Stimulated activated CD4-positive, alpha-beta T cell treated with anti-CD3 and anti-CD28 coated beads, Interleukin-4, amount 100 ng/mL, for 4 hours (primary cell): ENCODE measurements around the gene LRRC75A.
"Not testable (repeated sequence)": the region's sequence is repeated elsewhere in the genome, so short reads cannot be mapped to it uniquely, and the experiment has no call there.

Experiments used
- DNase-seq, 2 experiments: peaks; one replicate each; pipeline ENCODE4 v3.0.0-alpha.2; 2020

Gene LRRC75A

DNA sequence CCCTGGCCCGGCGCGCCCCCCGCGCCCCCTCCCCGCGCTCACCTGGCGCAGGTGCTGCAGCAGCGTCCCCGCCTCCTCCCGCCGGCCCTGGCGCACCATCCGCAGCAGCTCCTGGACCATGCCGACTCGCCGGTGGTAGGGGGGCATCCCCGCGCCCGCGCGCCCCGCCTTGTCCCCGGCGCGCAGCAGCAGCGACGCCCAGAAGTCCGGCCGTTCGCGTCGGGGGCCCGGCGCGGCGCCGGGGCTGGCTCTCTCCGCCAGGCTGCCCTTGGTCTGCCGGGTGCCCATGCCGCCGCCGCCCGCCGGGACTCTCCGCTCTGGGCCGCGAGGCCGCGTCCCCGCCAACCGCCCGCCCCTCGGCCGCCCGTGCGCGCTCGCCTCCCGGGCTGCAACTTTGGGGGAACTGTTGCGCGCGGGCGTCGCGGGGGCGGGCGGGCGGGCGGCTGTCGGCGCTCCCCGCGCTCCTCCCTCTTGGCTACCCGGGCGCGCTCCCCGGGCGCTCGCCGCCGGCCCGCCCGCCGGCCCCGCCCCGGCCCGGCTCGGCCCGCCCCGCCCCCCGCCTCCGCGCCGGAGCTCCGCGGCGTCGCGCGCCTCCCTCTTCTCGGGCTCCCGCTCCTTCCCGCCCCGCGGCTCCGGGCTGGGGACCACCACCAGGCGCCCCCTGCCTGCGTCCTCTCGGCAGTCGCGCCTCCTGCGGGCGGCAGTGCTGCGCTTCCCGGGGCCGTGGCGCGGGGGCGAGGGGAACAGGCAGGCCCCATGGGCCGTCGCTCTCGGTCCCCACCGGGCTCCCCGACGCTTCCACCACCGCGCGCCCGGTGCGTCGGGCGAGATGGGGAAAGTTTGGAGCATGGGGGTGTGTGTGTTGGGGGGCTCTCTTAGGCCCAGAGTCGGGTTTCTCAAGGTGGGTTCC lies at the start of gene LRRC75A:
Gene LRRC75A, minus strand, starts transcription at position 491 of the 910 bp plus-strand sequence. Its CDS starts 203 bp downstream, at position 288.
- DNase-seq, result peak; percentile 48 to 61

GRCh38 chr17:16537130-16537458 lies 45.1 kb upstream of the LRRC75A start:
- no peak for DNase-seq

DNA sequence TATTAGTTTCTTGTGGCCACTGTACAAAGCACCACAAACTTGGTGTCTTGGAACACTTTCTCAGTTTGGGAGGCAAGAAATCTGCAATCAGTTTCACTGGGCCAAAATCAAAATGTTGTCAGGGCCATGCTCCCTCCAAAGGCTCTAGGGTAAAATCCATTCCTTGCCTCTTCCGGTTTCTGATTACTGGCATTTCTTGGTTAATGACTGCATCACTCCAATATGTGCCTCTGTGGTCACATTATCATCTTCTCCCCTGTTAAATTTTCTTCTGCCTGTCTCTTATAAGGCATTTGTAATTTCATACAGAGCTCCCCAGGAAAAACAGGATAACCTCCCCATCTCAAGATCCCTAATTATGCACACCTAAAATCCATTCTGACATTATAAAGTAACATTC lies 42.2 kb upstream of the LRRC75A start:
- no peak for DNase-seq

DNA sequence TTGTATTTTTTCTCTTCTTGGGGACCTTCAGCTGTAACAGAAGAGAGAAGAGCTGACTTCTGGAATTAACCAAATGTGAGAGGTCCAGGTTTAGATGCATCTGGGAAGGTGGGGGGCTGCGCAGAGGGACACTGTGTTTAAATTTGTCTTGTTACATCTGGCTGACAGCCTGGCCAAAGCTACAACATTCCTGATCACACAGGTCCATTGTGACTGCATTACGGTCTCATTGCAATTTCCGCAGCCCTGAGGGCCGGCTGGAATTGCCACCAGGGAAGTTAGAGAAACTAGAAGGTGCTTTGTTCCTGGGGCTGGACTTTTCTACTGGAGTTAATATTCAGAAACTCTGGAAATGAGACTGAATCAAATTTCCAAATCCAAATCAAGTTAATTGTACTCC lies 37.9 kb upstream of the LRRC75A start:
- no peak for DNase-seq

GRCh38 chr17:16527298-16527697 lies 35.3 kb upstream of the LRRC75A start:
- DNase-seq, result no peak

DNA sequence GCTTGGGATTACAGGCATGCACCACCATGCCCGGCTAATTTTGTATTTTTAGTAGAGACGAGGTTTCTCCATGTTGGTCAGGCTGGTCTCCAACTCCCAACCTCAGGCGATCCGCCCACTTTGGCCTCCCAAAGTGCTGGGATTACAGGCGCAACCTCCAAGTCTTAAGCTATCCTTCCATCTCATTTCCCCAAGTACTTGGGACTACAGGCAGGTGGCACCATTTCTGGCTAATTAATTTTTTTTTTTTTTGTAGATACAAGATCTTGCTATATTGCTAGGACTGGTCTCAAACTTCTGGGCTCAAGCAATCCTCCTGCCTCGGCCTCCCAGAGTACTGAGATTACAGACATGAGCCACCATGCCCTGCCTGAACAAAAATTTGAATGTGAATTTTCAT lies 33.6 kb upstream of the LRRC75A start:
- not testable (repeated sequence) for DNase-seq

DNA sequence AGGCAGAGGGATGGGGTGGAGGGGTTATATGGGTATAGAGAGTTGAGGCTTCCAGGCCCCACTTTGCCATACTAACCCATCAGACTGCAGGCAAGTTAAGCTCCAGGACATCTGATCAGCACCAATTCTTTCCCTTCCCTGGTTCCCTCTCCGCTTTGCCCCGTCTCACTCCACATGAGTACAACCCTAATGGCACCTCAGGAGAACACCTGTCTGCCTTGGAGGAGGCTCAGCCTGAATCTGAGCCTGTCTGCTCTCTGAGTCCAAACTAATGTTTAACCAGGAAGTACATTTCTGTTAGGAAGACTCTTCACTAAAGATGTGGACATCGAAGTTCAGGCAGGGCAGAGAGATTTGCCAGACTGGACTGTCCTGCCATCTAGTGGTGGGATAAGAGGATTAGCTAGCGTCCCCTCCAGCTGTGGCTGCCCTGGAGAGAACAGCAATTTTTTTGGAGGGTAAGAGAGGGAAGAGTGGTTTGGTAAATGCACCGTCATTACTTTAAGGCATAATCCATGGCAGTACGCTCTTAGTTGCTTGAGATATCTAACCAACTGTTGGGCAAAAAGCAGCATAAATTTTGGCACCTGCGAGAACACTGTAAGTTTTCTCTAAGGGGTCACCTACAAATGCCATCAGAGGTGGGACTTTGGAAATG lies 29.2 kb upstream of the LRRC75A start:
- DNase-seq, result peak; percentile 42 to 61

- no peak for DNase-seq
Measured at GRCh38 chr17:16519021-16519420, 27.0 kb upstream of the LRRC75A start.

- no peak for DNase-seq
Measured at GRCh38 chr17:16517477-16517876, 25.5 kb upstream of the LRRC75A start.

GRCh38 chr17:16516594-16517051 lies 24.6 kb upstream of the LRRC75A start:
- no peak for DNase-seq

DNA sequence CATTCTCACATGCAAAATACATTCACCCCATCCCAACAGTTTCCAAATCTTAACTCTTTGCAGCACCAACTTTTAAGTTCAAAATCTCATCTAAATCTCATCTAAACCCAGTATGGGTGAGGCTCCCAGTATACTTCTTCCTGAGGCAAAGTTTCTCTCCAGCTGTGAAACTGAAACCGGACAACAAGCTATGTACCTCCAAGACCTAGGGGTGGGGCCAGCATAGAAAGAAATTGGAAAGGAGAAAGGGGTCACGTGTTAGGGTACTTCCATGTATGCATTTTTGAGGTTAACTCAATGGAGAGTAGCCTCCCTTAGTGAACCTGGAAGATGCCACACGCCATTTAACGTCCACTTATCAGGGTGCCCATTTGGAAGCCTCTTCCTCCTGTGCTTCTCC lies 23.9 kb upstream of the LRRC75A start:
- no peak for DNase-seq

- DNase-seq, result no peak
Measured at GRCh38 chr17:16513873-16514272, 21.9 kb upstream of the LRRC75A start.

GRCh38 chr17:16512011-16512410 lies 20.0 kb upstream of the LRRC75A start:
- no peak for DNase-seq

- DNase-seq, result no peak
Measured at GRCh38 chr17:16511593-16511992, 19.6 kb upstream of the LRRC75A start.

- no peak for DNase-seq
Measured at GRCh38 chr17:16507918-16508533, 16.0 kb upstream of the LRRC75A start.

- no peak for DNase-seq
Measured at GRCh38 chr17:16506188-16506587, 14.2 kb upstream of the LRRC75A start.

GRCh38 chr17:16504984-16505383 lies 13.0 kb upstream of the LRRC75A start:
- DNase-seq, result no peak

- no peak for DNase-seq
Measured at GRCh38 chr17:16496820-16497489, 5.0 kb upstream of the LRRC75A start.

GRCh38 chr17:16495980-16496819 lies 4.2 kb upstream of the LRRC75A start:
- no peak for DNase-seq

- DNase-seq, result no peak
Measured at GRCh38 chr17:16495561-16495960, 3.6 kb upstream of the LRRC75A start.

GRCh38 chr17:16494059-16494458 lies 2.1 kb upstream of the LRRC75A start:
- no peak for DNase-seq

DNA sequence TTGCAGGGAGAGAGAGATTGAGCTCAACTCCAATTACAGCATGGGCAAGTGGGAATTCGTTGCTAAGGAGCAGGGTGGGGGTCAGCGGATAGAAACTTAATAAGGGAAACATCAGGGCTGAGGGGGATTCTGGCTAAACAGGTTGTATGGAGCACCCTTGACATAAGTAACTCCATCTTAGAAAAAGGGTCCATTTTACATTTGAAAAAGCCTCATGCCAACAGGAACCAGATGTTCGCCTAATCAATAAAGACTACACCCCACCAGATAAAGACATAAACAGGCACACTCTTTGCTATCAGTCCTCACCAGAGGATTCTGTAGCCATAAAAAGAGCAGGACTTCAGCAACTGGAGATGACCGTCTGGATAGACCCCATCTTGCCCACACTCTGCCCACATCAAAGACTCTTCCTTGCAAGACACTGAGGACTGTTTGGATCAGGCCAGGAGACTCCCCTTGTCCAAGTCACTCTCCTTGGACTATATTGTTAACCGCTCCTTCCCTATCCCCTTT lies 1.6 kb upstream of the LRRC75A start:
- DNase-seq, result no peak
